Activated CD4-positive, alpha-beta T cell treated with anti-CD3 and anti-CD28 coated beads for 36 hours (primary cell): ENCODE data around the gene SGSM1. TPM values are rescaled to one million over a fixed set of nuclear protein-coding genes. Genes with fewer than 3 reads are reported as not detected.
A peak's percentile ranks its signal among the peaks of the same experiment; 100 is the strongest.

Experiments used
- ATAC-seq: fragments of 200-7000 bp; cut with Tn5 transposase; one replicate; pipeline ENCODE4 v1.10.0; 2021; ENCODE audit warnings: mild to moderate bottlenecking, moderate library complexity
- CTCF ChIA-PET: fragments of 350-600 bp; sonication (Branson Sonifier 250); formaldehyde crosslinking; loops from one replicate; lab custom pipeline; 2021; ENCODE audit warnings: antibody characterized with exemption; lab: Charles Lee
- POLR2A ChIA-PET: fragments of 350-600 bp; sonication (Branson Sonifier 250); formaldehyde crosslinking; loops from one replicate; lab custom pipeline; 2021; ENCODE audit warnings: antibody characterized with exemption, inconsistent platforms; lab: Charles Lee
- DNase-seq: peaks from one replicate; pipeline ENCODE4 v3.0.0-alpha.2; 2020
- H3K27ac Mint-ChIP-seq: one replicate; pipeline ENCODE4 v1.8.0; 2021; ENCODE audit warnings: mixed read lengths
- H3K27me3 Mint-ChIP-seq: one replicate; pipeline ENCODE4 v1.8.0; 2021; ENCODE audit warnings: mixed read lengths
- H3K36me3 Mint-ChIP-seq: one replicate; pipeline ENCODE4 v1.8.0; 2021; ENCODE audit warnings: low read depth, mixed read lengths
- H3K4me1 Mint-ChIP-seq: one replicate; pipeline ENCODE4 v1.8.0; 2021; ENCODE audit warnings: mixed read lengths
- H3K4me3 Mint-ChIP-seq: one replicate; pipeline ENCODE4 v1.8.0; 2021; ENCODE audit warnings: mild to moderate bottlenecking, moderate library complexity, mixed read lengths
- H3K9me3 Mint-ChIP-seq: one replicate; pipeline ENCODE4 v1.8.0; 2021; ENCODE audit warnings: low read depth, mixed read lengths
- intact Hi-C, 2 experiments: fragments of 100-400 bp; cut with DNase I in 1 of 2; cut with micrococcal nuclease in 1 of 2; formaldehyde crosslinking; loops; one replicate each; pipeline versions ENCODE4 v1.14.2 to v1.15.1; 2022 to 2024; cut with DNase I, micrococcal nuclease
- total RNA-seq, 2 experiments: library from RNA; stranded (reverse); gene quantifications; one replicate each; pipeline ENCODE4 v1.2.3, GENCODE V29; 2021

Gene SGSM1
- total RNA-seq, 2 experiments from 2014 or later: 0.11 to 0.35 TPM

- Mint-ChIP-seq H3K4me1 (no peaks in the 10 kb centered on the region), H3K9me3 (no peaks in the 10 kb centered on the region), H3K4me3 (no peak overlapping the region), H3K27ac (no peak overlapping the region), H3K36me3 (no peaks in the 10 kb centered on the region), H3K27me3 (no peaks in the 10 kb centered on the region)
- ATAC-seq (no peak), DNase-seq (peak; percentile 7)
- intact Hi-C loops: no loop called here
- CTCF ChIA-PET: interaction anchor here (1.7 to 2.5 kb wide), 2 partner anchors 12 to 43 kb away, joined by 5 to 9 read pairs; no protein-coding TSS in a partner anchor
- POLR2A ChIA-PET: no interaction called here
These were observed 39.3 kb downstream of the SGSM1 start for GRCh38 chr22:24845041-24845898.

- H3K27me3 Mint-ChIP-seq: no peaks in the 10 kb centered on the region
- no peak overlapping the region for H3K4me3 Mint-ChIP-seq
- ATAC-seq (no peak), DNase-seq (no peak)
- no peak overlapping the region for H3K27ac Mint-ChIP-seq
- ChIA-PET POLR2A (no interaction called here), CTCF (interaction anchor here (0.6 to 7.5 kb wide), 2 partner anchors 17 to 79 kb away, joined by 3 to 78 read pairs; no protein-coding TSS in a partner anchor)
- no peaks in the 10 kb centered on the region for H3K9me3 Mint-ChIP-seq
- H3K4me1 Mint-ChIP-seq: peaks cover 3% of the 10 kb centered on the region
- no peaks in the 10 kb centered on the region for H3K36me3 Mint-ChIP-seq
- intact Hi-C loops: no loop called here
These were observed 41.5 kb downstream of the SGSM1 start for GRCh38 chr22:24847490-24847889.

DNA sequence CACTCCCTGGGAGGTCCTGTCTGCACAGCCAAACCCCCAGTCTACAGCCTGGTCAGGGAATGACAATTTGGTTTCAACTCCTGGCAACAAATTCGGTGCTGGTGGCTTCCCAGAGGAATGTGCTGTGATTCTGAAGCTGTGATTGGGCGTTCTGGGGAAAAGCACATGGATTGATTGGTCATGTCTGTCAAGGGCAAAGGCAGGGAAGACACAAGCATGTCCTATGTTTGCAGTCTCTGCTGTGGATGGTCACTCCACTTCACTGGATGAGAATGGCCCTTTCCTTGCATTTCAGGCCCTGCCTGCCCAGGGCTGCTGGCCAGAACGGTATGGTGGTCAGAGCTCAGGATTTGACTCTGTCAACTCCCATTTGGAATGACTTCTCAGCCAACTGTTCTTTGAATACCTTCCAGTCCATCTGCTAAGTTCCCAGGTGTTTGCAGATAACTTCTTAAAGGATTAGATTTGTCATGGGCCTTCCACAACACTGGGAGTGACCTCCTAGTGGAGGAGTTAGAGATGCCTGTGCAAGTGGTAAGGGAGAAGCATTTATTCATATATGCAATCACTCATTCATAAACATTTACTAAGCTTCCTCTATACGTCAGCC, 42.7 kb downstream of the SGSM1 start:
- no peaks in the 10 kb centered on the region for H3K36me3 Mint-ChIP-seq
- no peaks in the 10 kb centered on the region for H3K27me3 Mint-ChIP-seq
- POLR2A ChIA-PET: no interaction called here
- no peak overlapping the region for H3K27ac Mint-ChIP-seq
- DNase-seq (no peak), ATAC-seq (no peak)
- intact Hi-C loops: no loop called here
- CTCF ChIA-PET: interaction anchor here (1.0 to 7.5 kb wide), 3 partner anchors 19 to 90 kb away, joined by 5 to 78 read pairs (median 5); no protein-coding TSS in a partner anchor
- no peak overlapping the region for H3K4me3 Mint-ChIP-seq
- no peaks in the 10 kb centered on the region for H3K9me3 Mint-ChIP-seq
- H3K4me1 Mint-ChIP-seq: peaks cover 3% of the 10 kb centered on the region

DNA sequence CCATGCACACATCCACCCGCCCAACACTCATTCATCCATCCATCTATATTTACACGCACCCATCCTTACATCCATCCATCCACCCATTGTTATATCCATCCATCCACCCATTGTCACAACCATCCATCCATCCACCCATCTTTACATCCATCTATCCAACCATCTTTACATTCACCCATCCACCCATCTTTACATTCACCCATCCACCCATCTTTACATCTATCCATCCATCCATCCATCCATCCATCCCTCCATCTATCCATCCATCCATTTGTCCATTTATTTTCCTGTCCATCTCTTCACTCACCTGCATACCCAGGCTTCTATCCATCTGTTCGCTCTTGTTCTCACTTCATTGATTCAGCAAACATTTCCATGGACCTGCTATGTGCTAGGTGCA, 49.8 kb downstream of the SGSM1 start:
- no peaks in the 10 kb centered on the region for H3K9me3 Mint-ChIP-seq
- POLR2A ChIA-PET: no interaction called here
- H3K27ac Mint-ChIP-seq: no peak overlapping the region
- intact Hi-C loops: no loop called here
- ATAC-seq (no peak), DNase-seq (no peak)
- no peak overlapping the region for H3K4me3 Mint-ChIP-seq
- no peaks in the 10 kb centered on the region for H3K27me3 Mint-ChIP-seq
- peaks cover 5% of the 10 kb centered on the region for H3K36me3 Mint-ChIP-seq
- H3K4me1 Mint-ChIP-seq: no peaks in the 10 kb centered on the region
- CTCF ChIA-PET: no interaction called here

DNA sequence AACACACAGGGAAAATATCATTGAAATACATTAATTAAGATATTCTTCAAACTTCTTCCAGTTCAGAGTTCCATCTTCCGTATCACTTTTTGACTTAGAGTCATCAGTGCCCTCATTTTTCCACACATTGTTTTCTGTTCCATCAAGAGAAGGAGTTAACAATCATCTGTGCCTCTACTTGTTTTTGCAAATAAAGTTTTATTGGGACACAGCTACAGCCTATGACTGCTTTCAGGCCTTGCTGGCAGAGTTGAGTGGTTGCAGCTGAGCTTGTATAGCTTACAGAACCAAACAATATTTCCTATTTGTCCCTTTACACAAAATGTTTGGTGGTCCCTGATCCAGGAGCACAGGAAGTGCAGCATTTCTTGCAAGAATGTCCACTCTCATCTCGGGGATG, 51.6 kb downstream of the SGSM1 start:
- ChIA-PET POLR2A (no interaction called here), CTCF (interaction anchor here (1.1 to 1.6 kb wide), 3 partner anchors 12 to 88 kb away, joined by 3 to 5 read pairs (median 4); no protein-coding TSS in a partner anchor)
- ATAC-seq (no peak), DNase-seq (no peak)
- intact Hi-C loops: no loop called here
- Mint-ChIP-seq H3K27ac (no peak overlapping the region), H3K9me3 (no peaks in the 10 kb centered on the region), H3K4me3 (no peak overlapping the region), H3K4me1 (no peaks in the 10 kb centered on the region), H3K27me3 (no peaks in the 10 kb centered on the region), H3K36me3 (peaks cover 5% of the 10 kb centered on the region)

DNA sequence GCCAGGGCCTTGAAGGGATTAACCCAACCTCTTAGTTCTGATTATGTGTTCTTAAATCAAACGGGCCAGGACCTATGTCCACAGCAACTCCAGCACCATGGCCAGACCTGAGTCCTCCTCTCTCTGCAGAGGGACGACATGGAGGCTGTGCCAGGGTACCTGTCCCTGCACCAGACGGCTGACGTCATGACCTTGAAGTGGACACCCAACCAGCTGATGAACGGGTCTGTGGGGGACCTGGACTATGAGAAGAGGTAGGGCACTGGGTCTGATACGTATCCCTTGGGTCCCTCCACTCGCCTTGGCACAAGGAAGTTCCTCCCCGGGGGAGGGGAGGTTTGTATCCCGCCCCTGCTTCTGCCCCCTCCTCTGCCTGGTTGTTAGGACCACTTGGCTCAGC, 53.6 kb downstream of the SGSM1 start:
- ATAC-seq (no peak), DNase-seq (no peak)
- intact Hi-C loops: no loop called here
- Mint-ChIP-seq H3K36me3 (peaks cover 5% of the 10 kb centered on the region), H3K4me1 (no peaks in the 10 kb centered on the region), H3K9me3 (no peaks in the 10 kb centered on the region), H3K27ac (no peak overlapping the region), H3K4me3 (no peak overlapping the region), H3K27me3 (no peaks in the 10 kb centered on the region)
- CTCF ChIA-PET: interaction anchor here (0.7 kb wide), 1 partner anchor 16 kb away, joined by 3 read pairs; no protein-coding TSS in a partner anchor
- POLR2A ChIA-PET: no interaction called here

DNA sequence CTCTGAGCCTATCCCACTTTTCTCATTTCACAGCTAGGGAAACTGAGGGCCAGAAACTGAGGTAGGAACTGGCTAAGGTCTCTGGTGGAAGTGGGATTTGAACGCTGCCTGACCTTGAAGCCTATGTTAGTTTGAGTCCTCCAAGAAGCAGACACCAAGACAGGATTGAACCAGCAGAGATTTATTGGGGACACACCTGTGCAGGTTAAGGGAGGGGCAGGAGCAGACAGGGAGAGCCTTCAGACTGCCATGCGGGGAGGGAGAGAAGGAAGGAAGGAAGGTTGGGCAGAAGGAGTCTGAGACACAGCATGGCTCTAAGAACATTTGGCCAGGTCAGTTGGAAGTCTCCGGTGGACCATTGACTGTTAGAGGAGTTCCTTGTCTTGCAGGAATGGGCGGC, 59.5 kb downstream of the SGSM1 start:
- H3K4me1 Mint-ChIP-seq: no peaks in the 10 kb centered on the region
- CTCF ChIA-PET: interaction anchor here (0.6 to 1.9 kb wide), 2 partner anchors 12 to 55 kb away, joined by 3 to 6 read pairs; no protein-coding TSS in a partner anchor
- ATAC-seq: no peak
- DNase-seq: no peak
- H3K9me3 Mint-ChIP-seq: no peaks in the 10 kb centered on the region
- intact Hi-C loops: no loop called here
- POLR2A ChIA-PET: no interaction called here
- H3K27ac Mint-ChIP-seq: no peak overlapping the region
- no peak overlapping the region for H3K4me3 Mint-ChIP-seq
- no peaks in the 10 kb centered on the region for H3K36me3 Mint-ChIP-seq
- H3K27me3 Mint-ChIP-seq: no peaks in the 10 kb centered on the region

DNA sequence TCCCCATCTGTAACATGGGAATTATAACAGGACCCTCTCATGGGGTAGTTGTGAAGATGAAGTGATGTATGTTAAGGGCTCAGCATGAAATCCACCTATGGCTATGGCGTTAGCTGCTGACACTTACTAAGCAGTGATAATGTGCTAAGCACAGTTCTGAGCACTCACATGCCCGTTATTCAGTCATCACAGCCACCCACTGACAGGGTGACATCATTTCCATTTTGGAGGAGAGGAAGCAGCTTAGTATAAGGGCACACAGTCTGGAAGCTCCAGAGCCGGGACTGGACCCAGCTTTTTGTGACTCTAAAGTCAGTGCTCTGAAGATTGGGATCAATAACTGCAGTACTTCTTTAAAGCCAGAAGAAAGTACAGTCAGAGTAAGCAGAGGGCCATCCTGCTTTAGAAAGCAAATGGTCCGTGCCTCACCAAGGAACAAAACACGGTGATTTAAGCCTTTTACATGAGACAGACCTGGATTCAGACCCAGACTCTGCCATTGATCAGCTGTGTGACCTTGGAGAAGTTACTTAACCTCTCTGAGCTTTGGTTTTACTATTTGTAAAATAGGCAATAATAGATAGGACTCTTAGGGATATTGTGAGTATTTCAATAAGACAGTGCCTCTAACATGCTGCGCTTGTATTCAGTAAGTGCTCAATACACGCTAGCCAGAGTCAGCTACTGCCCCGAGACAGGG, 61.5 kb downstream of the SGSM1 start:
- H3K4me3 Mint-ChIP-seq: no peak overlapping the region
- POLR2A ChIA-PET: no interaction called here
- no peaks in the 10 kb centered on the region for H3K4me1 Mint-ChIP-seq

DNA sequence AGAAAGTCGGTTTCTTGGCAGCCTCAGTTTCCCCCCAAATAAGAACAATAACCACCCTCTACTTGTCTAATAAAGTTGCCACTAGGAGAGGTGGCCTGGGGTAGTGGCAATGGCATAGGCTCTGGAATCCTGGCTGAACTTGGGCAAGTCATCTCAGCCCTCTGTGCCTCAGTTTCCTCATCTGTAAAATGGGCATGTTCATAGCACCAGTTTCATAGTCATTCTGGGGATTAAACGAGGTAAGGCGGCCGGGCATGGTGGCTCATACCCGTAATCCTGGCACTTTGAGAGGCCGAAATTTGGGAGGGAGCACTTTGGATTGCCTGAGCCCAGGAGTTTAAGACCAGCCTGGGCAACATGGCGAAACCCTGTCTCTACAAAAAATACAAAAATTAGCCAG, 63.0 kb downstream of the SGSM1 start:
- Mint-ChIP-seq H3K36me3 (no peaks in the 10 kb centered on the region), H3K9me3 (no peaks in the 10 kb centered on the region), H3K4me3 (no peak overlapping the region), H3K4me1 (no peaks in the 10 kb centered on the region), H3K27me3 (no peaks in the 10 kb centered on the region), H3K27ac (no peak overlapping the region)
- intact Hi-C loops: no loop called here
- ChIA-PET CTCF (no interaction called here), POLR2A (no interaction called here)
- no peak for DNase-seq
- ATAC-seq: no peak

More for the DNA sequence above, 61.5 kb downstream of the SGSM1 start:
- Mint-ChIP-seq H3K27ac (no peak overlapping the region), H3K27me3 (no peaks in the 10 kb centered on the region), H3K36me3 (no peaks in the 10 kb centered on the region), H3K9me3 (no peaks in the 10 kb centered on the region)
- ATAC-seq (no peak), DNase-seq (no peak)
- CTCF ChIA-PET: no interaction called here
- intact Hi-C loops: no loop called here

- no peak for ATAC-seq
These were observed 65.7 kb downstream of the SGSM1 start for GRCh38 chr22:24871611-24872205.

DNA sequence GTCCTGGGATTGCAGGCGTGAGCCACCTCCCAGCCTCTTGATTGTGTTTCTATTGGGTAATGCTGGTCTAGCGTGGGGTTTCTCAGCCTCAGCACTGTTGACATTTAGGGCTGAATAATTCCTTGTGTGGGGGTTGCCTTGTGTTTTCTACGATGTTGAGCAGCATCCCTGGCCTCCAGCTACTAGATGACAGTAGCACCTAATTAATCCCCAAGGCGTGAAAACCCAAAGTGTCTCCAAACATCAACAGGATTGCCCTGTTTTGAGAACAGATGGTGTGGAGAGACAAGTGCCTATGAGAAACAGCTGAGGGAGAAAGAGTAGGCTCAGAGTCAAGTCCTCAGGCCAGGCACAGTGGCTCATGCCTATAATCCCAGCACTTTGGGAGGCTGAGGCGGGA, 67.2 kb downstream of the SGSM1 start:
- Mint-ChIP-seq H3K9me3 (no peaks in the 10 kb centered on the region), H3K27me3 (no peaks in the 10 kb centered on the region), H3K36me3 (no peaks in the 10 kb centered on the region), H3K4me1 (no peaks in the 10 kb centered on the region), H3K27ac (no peak overlapping the region), H3K4me3 (no peak overlapping the region)
- intact Hi-C loops: no loop called here
- ChIA-PET CTCF (interaction anchor here (0.6 kb wide), 2 partner anchors 23 to 1230 kb away, joined by 3 to 4 read pairs; no protein-coding TSS in a partner anchor), POLR2A (no interaction called here)
- DNase-seq: no peak
- no peak for ATAC-seq

More at GRCh38 chr22:24871611-24872205, 65.7 kb downstream of the SGSM1 start:
- ChIA-PET POLR2A (no interaction called here), CTCF (no interaction called here)
- H3K27me3 Mint-ChIP-seq: no peaks in the 10 kb centered on the region
- no peak for DNase-seq
- H3K27ac Mint-ChIP-seq: no peak overlapping the region
- intact Hi-C loops: no loop called here
- no peaks in the 10 kb centered on the region for H3K9me3 Mint-ChIP-seq
- no peaks in the 10 kb centered on the region for H3K36me3 Mint-ChIP-seq
- no peak overlapping the region for H3K4me3 Mint-ChIP-seq
- no peaks in the 10 kb centered on the region for H3K4me1 Mint-ChIP-seq
